ENCODE measurements around the gene KLHL30.

KLHL30 gene

GRCh38 chr2:238187618-238188548, 49.4 kb downstream of the KLHL30 start:
- Histone ChIP-seq H3K4me1 (ENCODE audit: control insufficient read depth, insufficient read depth, low read length) (no peaks in the 10 kb centered on the region), H3K9ac (ENCODE audit: low read length) (no peak overlapping the region), H3K27ac (ENCODE audit: low read depth, low read length) (no peak overlapping the region), H3K4me3 (ENCODE audit: low read length) (no peak overlapping the region), H3K36me3 (ENCODE audit: control insufficient read depth, insufficient read depth, low read length) (peaks cover 53% of the 10 kb centered on the region), H3K27me3 (ENCODE audit: control insufficient read depth, insufficient read depth, low read length) (no peaks in the 10 kb centered on the region)

- Histone ChIP-seq H3K9ac (ENCODE audit: low read length) (no peak overlapping the region), H3K36me3 (ENCODE audit: control insufficient read depth, insufficient read depth, low read length) (peaks cover 44% of the 10 kb centered on the region), H3K27me3 (ENCODE audit: control insufficient read depth, insufficient read depth, low read length) (no peaks in the 10 kb centered on the region), H3K4me3 (ENCODE audit: low read length) (no peak overlapping the region), H3K4me1 (ENCODE audit: control insufficient read depth, insufficient read depth, low read length) (no peaks in the 10 kb centered on the region), H3K27ac (ENCODE audit: low read depth, low read length) (no peak overlapping the region)
Measured at GRCh38 chr2:238190445-238190844, 52.0 kb downstream of the KLHL30 start.
